Thoracic aorta (tissue), 2 donors: ENCODE measurements around the gene MXI1. TPM values are rescaled to one million over a fixed set of nuclear protein-coding genes. Genes with fewer than 3 reads are reported as not detected.
A peak's percentile ranks its signal among the peaks of the same experiment; 100 is the strongest.

Experiments used
- ATAC-seq: fragments of 150-250 bp; one replicate; pipeline ENCODE4 v1.8.0; 2017; ENCODE audit warnings: low read depth; ENCODE audit not compliant: insufficient number of reproducible peaks, low FRiP score
- DNase-seq: peaks from one replicate; pipeline ENCODE4 v3.0.0-alpha.2; 2020; ENCODE audit warnings: low spot score
- H3K27ac ChIP-seq, 2 donors: fragments of 200-600 bp; sonication (generic); 1 replicate in 1 of 2; 2 replicates in 1 of 2; pipeline ENCODE4 v1.5.1; 2016; ENCODE audit warnings: mild to moderate bottlenecking in 2 of 2, moderate library complexity in 2 of 2
- H3K27me3 ChIP-seq: fragments of 200-600 bp; sonication (generic); replicated peaks from 2 replicates; pipeline ENCODE4 v1.6.0; 2016; ENCODE audit warnings: mild to moderate bottlenecking; ENCODE audit not compliant: insufficient read depth
- H3K36me3 ChIP-seq: fragments of 200-600 bp; sonication (generic); one replicate; pipeline ENCODE4 v1.5.1; 2016
- H3K4me1 ChIP-seq, 2 donors: fragments of 200-600 bp; sonication (generic); 1 replicate in 1 of 2; 2 replicates in 1 of 2; pipeline versions ENCODE4 v1.5.1 to v1.6.0; 2016; ENCODE audit warnings: low read depth in 2 of 2, mild to moderate bottlenecking in 1 of 2; ENCODE audit not compliant: control insufficient read depth in 1 of 2
- H3K4me3 ChIP-seq: fragments of 200-600 bp; sonication (generic); 2 replicates; pipeline ENCODE4 v1.5.1; 2016; ENCODE audit warnings: mild to moderate bottlenecking
- H3K9me3 ChIP-seq: fragments of 200-600 bp; sonication (generic); 2 replicates; pipeline ENCODE4 v1.5.1; 2016
- total RNA-seq, 2 donors: library from RNA; depleted of rRNA; stranded (reverse); fragments of >200 nt; gene quantifications; one replicate each; pipeline versions ENCODE4 v1.1.0 to v1.2.3, GENCODE V29; 2016
- TF ChIP-seq, protein P1 (sequence below): fragments of 200-600 bp; sonication (generic); IDR thresholded peaks from one replicate; pipeline ENCODE4 v1.5.1; 2019; ENCODE audit warnings: antibody characterized with exemption

Gene MXI1
- total RNA-seq, 2 donors from 2014 or later, result 87.7 to 92.8 TPM

- Histone ChIP-seq H3K4me1 (peaks cover 33 to 67% of the 10 kb centered on the region in 2 donors), H3K9me3 (no peaks in the 10 kb centered on the region), H3K27ac (peak overlapping the region; percentile 75 to 85), H3K4me3 (peak overlapping the region; percentile 91), H3K36me3 (peaks cover 5% of the 10 kb centered on the region), H3K27me3 (no peaks in the 10 kb centered on the region)
- ATAC-seq (no peak), DNase-seq (no peak)
- TF ChIP-seq, protein P1, sequence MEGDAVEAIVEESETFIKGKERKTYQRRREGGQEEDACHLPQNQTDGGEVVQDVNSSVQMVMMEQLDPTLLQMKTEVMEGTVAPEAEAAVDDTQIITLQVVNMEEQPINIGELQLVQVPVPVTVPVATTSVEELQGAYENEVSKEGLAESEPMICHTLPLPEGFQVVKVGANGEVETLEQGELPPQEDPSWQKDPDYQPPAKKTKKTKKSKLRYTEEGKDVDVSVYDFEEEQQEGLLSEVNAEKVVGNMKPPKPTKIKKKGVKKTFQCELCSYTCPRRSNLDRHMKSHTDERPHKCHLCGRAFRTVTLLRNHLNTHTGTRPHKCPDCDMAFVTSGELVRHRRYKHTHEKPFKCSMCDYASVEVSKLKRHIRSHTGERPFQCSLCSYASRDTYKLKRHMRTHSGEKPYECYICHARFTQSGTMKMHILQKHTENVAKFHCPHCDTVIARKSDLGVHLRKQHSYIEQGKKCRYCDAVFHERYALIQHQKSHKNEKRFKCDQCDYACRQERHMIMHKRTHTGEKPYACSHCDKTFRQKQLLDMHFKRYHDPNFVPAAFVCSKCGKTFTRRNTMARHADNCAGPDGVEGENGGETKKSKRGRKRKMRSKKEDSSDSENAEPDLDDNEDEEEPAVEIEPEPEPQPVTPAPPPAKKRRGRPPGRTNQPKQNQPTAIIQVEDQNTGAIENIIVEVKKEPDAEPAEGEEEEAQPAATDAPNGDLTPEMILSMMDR, result no peak
Measured at GRCh38 chr10:110224992-110225391, 17.6 kb downstream of the MXI1 start.

GRCh38 chr10:110225441-110225755 is 18.0 kb downstream of the MXI1 start:
- peaks cover 33 to 67% of the 10 kb centered on the region in 2 donors for H3K4me1 ChIP-seq
- ATAC-seq, result no peak
- TF ChIP-seq, protein P1, result no peak
- peak overlapping the region; percentile 91 for H3K4me3 ChIP-seq
- H3K9me3 ChIP-seq, result no peaks in the 10 kb centered on the region
- peaks cover 5% of the 10 kb centered on the region for H3K36me3 ChIP-seq
- no peaks in the 10 kb centered on the region for H3K27me3 ChIP-seq
- H3K27ac ChIP-seq, result peak overlapping the region; percentile 75 to 85
- DNase-seq, result no peak

DNA sequence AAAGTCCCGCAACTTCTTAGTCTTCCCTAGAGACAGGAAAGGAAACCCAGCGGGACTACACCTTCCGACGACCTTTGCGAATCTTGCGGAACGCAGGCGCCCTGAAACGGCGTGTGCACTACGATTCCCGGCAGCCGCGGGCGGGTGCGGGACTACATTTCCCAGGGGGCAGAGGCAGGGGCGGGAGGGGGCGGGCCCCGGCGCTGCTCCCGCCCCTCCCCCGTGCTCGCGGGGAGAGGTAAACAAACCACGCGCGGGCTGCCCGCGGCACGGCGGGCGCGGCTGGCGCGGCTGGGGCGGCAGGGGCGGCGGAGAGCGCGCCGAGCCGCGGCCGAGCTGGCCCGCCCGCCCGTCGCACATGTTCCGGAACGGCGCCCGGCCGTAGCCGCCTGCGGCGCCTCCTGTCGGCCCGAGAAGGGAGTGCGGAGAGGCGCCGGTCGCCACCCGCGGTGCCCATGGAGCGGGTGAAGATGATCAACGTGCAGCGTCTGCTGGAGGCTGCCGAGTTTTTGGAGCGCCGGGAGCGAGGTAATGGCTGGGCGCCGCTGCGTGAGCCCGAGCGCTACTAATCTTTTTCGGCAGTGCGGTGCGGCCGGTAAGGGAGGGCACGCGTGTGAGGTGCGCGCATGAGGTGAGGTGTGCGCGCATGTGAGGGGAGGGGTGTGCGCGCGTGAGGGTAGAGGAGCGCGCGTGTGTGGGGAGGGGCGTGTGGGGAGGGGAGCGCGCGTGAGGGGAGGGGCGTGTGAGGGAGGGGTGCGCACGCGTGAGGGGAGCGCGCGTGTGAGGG is 18.5 kb downstream of the MXI1 start:
- Histone ChIP-seq H3K4me1 (peaks cover 30 to 67% of the 10 kb centered on the region in 2 donors), H3K36me3 (peaks cover 5% of the 10 kb centered on the region)
- ATAC-seq, result peak; percentile 76

GRCh38 chr10:110226543-110226925 is 19.1 kb downstream of the MXI1 start:
- Histone ChIP-seq H3K4me3 (peak overlapping the region; percentile 91), H3K9me3 (no peaks in the 10 kb centered on the region), H3K4me1 (peaks cover 33 to 66% of the 10 kb centered on the region in 2 donors), H3K27ac (peak overlapping the region; percentile 83 to 85), H3K36me3 (peaks cover 5% of the 10 kb centered on the region), H3K27me3 (no peaks in the 10 kb centered on the region)
- ATAC-seq, result peak; percentile 48
- peak; percentile 80 for DNase-seq
- TF ChIP-seq, protein P1, result no peak

More for the DNA sequence above, 18.5 kb downstream of the MXI1 start:
- DNase-seq, result peak; percentile 47
- H3K4me3 ChIP-seq, result peak overlapping the region; percentile 91
- TF ChIP-seq, protein P1, result peak; percentile 71
- no peaks in the 10 kb centered on the region for H3K9me3 ChIP-seq
- peak overlapping the region; percentile 83 to 85 for H3K27ac ChIP-seq
- no peaks in the 10 kb centered on the region for H3K27me3 ChIP-seq

DNA sequence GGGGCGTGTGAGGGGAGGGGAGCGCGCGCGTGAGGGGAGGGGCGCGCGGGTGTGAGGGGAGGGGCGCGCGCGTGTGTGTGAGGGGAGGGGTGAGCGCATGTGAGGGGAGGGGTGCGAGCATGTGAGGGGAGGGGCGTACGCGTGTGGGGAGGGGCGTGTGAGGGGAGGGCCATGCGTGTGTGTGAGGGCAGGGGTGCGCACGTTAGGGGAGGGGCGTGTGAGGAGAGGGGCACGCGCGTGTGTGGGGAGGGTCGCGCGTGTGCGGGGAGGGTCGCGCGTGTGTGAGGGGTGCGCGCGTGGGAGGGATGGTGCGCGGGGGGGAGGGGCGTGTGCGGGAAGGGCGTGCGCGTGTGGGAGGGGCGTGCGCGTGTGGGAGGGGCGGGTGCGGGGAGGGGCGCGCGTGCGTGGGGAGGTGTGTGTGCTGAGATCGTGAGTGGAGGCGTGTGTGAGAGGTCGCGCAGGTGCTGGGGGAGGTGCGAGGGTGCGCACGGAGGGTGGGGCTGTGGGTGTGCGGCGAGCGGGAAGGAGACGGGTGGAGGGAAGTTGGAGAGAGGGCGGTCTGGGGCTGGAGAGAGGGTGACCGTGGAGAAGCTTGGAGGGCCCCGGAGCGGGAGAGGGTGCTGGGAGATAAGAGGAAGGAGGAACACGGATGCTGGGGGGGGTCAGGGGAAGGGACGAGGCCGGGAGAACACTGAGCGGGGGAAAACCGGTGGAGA is 19.7 kb downstream of the MXI1 start:
- ATAC-seq (peak; percentile 9), DNase-seq (peak; percentile 40)
- no peaks in the 10 kb centered on the region for H3K9me3 ChIP-seq
- TF ChIP-seq, protein P1, result no peak
- H3K27ac ChIP-seq, result peak overlapping the region; percentile 83 to 85
- H3K4me3 ChIP-seq, result peak overlapping the region; percentile 91
- peaks cover 5% of the 10 kb centered on the region for H3K36me3 ChIP-seq
- no peaks in the 10 kb centered on the region for H3K27me3 ChIP-seq
- H3K4me1 ChIP-seq, result peaks cover 33 to 67% of the 10 kb centered on the region in 2 donors
